Sigmoid colon (tissue), 7 donors: ENCODE data around the gene SOX2. TPM values are rescaled to one million over a fixed set of nuclear protein-coding genes. Genes with fewer than 3 reads are reported as not detected.
A peak's percentile ranks its signal among the peaks of the same experiment; 100 is the strongest.

ENCODE experiments used
- DNase-seq: peaks from one replicate; pipeline ENCODE4 v3.0.0-alpha.2; 2019
- H3K27ac ChIP-seq, 4 donors: fragments of 200-600 bp; sonication (generic); one replicate each; pipeline ENCODE4 v1.5.1; 2016 to 2019; ENCODE audit warnings: mild to moderate bottlenecking in 1 of 4
- H3K27me3 ChIP-seq, 3 donors: fragments of 200-600 bp; sonication (generic); one replicate each; pipeline ENCODE4 v1.5.1; 2019; ENCODE audit warnings: mild to moderate bottlenecking in 1 of 3
- H3K36me3 ChIP-seq, 4 donors: fragments of 200-600 bp; sonication (generic); one replicate each; pipeline ENCODE4 v1.5.1; 2016 to 2019
- H3K4me1 ChIP-seq, 4 donors: fragments of 200-600 bp; sonication (generic); one replicate each; pipeline ENCODE4 v1.5.1; 2017 to 2019
- H3K4me3 ChIP-seq, 4 donors: fragments of 200-600 bp; sonication (generic); one replicate each; pipeline ENCODE4 v1.5.1; 2017 to 2019; ENCODE audit warnings: mild to moderate bottlenecking in 2 of 4, moderate library complexity in 1 of 4
- H3K9me3 ChIP-seq, 4 donors: fragments of 200-600 bp in 3 of 4; sonication (generic) in 3 of 4; one replicate each; pipeline versions ENCODE4 v1.5.1 to v1.6.1; 2013 to 2019
- EP300 ChIP-seq, 4 donors: sonication (generic); formaldehyde crosslinking; IDR thresholded peaks; one replicate each; pipeline ENCODE4 v1.6.1; 2017; ENCODE audit warnings: antibody characterized with exemption in 4 of 4
- POLR2A ChIP-seq, 2 donors: fragments of 450-650 bp; IDR thresholded peaks; one replicate each; pipeline ENCODE4 v1.6.1; 2016; ENCODE audit warnings: antibody characterized with exemption in 2 of 2, mild to moderate bottlenecking in 2 of 2, moderate library complexity in 2 of 2
- POLR2AphosphoS5 ChIP-seq, 4 donors: sonication (generic); formaldehyde crosslinking; IDR thresholded peaks; one replicate each; pipeline ENCODE4 v1.6.1; 2017; ENCODE audit warnings: antibody characterized with exemption in 4 of 4
- WGBS, 2 donors: extraction: QIAGEN DNeasy Blood & Tissue Kit; methylation state at CpG; one replicate each; pipeline ENCODE4 v1.1.7; 2013; 5-methylcytosine and 5-hydroxymethylcytosine counted together
- intact Hi-C: fragments of 100-400 bp; cut with DNase I; formaldehyde crosslinking; loops from one replicate; pipeline ENCODE4 v1.15.1; 2023
- polyA plus RNA-seq, 3 donors: library from polyadenylated mRNA; stranded (reverse); fragments of 200-250 nt; gene quantifications; one replicate each; pipeline ENCODE4 v1.2.3, GENCODE V29; 2013
- total RNA-seq, 4 donors: library from RNA; depleted of rRNA; stranded (reverse); fragments of >200 nt; gene quantifications; one replicate each; pipeline ENCODE4 v1.1.0, GENCODE V29; 2016
- TF ChIP-seq, protein P1 (sequence below), 4 experiments: fragments of 450-650 bp in 3 of 4; fragments of 200-600 bp in 1 of 4; IDR thresholded peaks; one replicate each; pipeline ENCODE4 v1.5.1; 2016 to 2019; ENCODE audit warnings: antibody characterized with exemption in 4 of 4, mild to moderate bottlenecking in 3 of 4, moderate library complexity in 2 of 4
- donor health status: healthy with polysubstance abuse.
- donor health status: Bipolar disorder and iron deficiency.
- donor health status: healthy.

Gene SOX2
- total and polyA plus RNA-seq, 7 donors, result 1.9 to 7.7 (median 6.9) TPM; not detected in 2

DNA sequence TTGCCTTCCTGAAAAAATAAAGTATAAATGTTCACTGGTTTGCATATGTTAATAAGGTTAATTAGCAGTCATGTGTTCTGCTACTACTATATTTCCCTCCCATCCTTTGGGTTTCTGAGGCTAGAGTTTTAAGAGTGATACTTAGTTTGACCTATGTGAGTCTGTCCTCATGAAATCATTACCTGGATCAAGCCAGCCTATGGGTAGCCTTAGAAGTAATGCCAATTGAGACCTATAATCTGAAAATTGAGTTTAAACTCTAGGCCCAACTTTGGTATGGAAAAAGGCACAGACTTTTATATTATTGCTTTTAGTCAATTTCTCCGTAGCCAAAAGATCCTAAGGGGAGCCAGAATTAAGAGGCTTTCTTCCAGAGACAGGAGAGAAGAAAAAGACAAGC is 18.4 kb upstream of the SOX2 start:
- intact Hi-C loops, result no loop called here
- Histone ChIP-seq H3K36me3 (no peaks in the 10 kb centered on the region), H3K4me1 (peaks cover 0 to 19% (median 18%) of the 10 kb centered on the region in 4 donors), H3K9me3 (no peaks in the 10 kb centered on the region), H3K4me3 (no peak overlapping the region), H3K27ac (no peak overlapping the region), H3K27me3 (peaks cover 24 to 36% (median 35%) of the 10 kb centered on the region in 3 donors)
- 91 to 93% methylated on average over 1 of the region's 1 CpG for WGBS, 2 donors
- no peak for DNase-seq
- TF ChIP-seq POLR2AphosphoS5 (IDR thresholded peaks at IDR 0.05) (no peak), EP300 (IDR thresholded peaks at IDR 0.05) (no peak), POLR2A (IDR thresholded peaks at IDR 0.05) (no peak)
- TF ChIP-seq, protein P1, sequence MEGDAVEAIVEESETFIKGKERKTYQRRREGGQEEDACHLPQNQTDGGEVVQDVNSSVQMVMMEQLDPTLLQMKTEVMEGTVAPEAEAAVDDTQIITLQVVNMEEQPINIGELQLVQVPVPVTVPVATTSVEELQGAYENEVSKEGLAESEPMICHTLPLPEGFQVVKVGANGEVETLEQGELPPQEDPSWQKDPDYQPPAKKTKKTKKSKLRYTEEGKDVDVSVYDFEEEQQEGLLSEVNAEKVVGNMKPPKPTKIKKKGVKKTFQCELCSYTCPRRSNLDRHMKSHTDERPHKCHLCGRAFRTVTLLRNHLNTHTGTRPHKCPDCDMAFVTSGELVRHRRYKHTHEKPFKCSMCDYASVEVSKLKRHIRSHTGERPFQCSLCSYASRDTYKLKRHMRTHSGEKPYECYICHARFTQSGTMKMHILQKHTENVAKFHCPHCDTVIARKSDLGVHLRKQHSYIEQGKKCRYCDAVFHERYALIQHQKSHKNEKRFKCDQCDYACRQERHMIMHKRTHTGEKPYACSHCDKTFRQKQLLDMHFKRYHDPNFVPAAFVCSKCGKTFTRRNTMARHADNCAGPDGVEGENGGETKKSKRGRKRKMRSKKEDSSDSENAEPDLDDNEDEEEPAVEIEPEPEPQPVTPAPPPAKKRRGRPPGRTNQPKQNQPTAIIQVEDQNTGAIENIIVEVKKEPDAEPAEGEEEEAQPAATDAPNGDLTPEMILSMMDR (IDR thresholded peaks at IDR 0.05), result no peak

DNA sequence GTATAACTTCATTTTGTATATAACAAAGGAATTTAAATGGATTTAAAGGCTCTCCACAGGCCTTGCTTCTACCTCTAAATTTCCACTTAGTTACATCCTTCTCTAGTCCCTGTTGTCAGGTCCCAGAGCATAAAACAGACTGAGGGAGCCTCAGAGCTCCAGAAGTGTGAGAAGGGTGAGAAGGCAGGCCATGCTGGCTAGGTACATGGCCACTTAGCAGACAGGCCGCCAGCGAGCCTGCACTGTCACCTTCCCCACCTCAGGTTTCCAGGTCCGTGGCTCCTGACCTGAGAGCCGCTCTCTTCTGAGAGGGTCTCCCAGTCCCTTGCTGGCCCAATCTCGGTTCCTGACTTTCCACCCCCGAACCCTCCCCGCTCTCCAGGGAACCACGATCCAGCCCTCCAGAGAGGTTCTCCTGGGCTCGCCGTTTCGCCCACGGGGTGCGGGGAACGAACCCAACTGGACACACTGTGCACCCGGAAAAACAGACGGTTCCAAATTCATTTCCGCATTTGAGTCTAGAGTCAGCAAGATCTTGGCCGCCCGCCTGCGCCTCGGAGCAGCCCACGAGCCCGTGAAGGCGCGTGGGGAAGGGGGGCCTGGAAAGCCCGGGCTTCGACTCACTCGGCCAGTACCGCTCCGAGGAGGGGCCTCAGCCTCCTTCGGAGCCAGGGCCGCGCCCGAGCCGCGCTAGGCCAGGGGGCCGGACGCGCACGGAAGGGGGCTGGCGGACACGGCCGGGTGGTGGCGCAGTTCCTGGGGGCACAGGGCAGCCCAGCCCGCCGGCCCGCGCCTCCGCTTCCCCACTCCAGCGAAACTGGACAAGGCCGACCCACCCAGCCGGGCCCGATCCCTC is 16.7 kb upstream of the SOX2 start:
- intact Hi-C loops, result no loop called here
- WGBS, 2 donors, result 7 to 9% methylated on average over 53 of the region's 53 CpGs
- peak; percentile 78 for DNase-seq
- peaks cover 0 to 19% (median 18%) of the 10 kb centered on the region in 4 donors for H3K4me1 ChIP-seq
- no peaks in the 10 kb centered on the region for H3K9me3 ChIP-seq
- H3K27ac ChIP-seq, result peak overlapping the region in 2 of 4 donors; percentile 29 to 34
- TF ChIP-seq EP300 (IDR thresholded peaks at IDR 0.05), result no peak
- no peak for TF ChIP-seq POLR2AphosphoS5 (IDR thresholded peaks at IDR 0.05)
- TF ChIP-seq, protein P1 (IDR thresholded peaks at IDR 0.05), result no peak
- TF ChIP-seq POLR2A (IDR thresholded peaks at IDR 0.05), result no peak
- H3K27me3 ChIP-seq, result peaks cover 37 to 54% (median 52%) of the 10 kb centered on the region in 3 donors
- no peaks in the 10 kb centered on the region for H3K36me3 ChIP-seq
- H3K4me3 ChIP-seq, result peak overlapping the region; percentile 10 to 48 (median 39)

DNA sequence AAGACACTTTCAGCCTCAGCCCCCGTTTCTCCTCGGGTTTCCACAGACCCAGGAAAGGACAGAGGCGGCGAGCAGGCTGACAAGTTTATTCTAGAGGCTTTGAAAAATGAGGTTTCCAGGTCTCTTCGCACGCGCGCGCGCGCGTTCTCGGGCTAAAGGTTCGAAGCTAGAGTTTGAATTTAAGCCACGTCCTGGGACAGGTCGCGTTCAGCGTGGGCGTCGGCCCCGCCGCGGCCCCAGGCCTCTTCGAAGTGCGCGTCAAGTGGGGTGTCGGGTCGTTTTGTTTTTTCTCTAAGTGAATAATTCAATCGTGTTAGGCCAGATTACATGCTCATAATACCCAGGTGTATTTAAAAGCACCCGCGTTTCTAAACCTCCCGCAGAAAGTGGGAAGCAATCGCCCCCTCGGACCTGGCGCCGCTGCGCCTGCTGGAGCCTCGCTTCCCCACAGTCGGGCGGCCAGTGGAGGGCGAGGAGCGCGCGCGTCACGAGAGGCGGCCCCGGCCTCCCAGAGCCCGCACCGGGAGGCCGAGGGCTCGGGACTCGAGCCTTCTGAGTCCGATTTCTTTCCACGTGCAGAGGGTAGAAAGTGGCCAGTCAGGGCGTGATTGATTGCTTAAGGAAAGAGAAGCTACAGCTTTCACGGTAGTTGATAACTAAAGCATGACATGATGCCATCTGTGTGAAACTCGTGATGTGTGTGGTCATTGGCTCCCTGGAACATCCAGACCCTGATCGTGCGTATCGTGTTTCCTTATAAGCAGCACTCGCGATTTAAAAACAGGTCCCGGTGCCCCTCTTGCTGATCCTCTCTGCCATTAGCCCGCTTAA is 15.8 kb upstream of the SOX2 start:
- peak overlapping the region in 2 of 4 donors; percentile 29 to 34 for H3K27ac ChIP-seq
- 2 to 3% methylated on average over 65 of the region's 65 CpGs for WGBS, 2 donors
- TF ChIP-seq POLR2AphosphoS5 (IDR thresholded peaks at IDR 0.05), result no peak
- no peak for TF ChIP-seq EP300 (IDR thresholded peaks at IDR 0.05)
- TF ChIP-seq, protein P1 (IDR thresholded peaks at IDR 0.05), result no peak
- no peak for TF ChIP-seq POLR2A (IDR thresholded peaks at IDR 0.05)
- no peak for DNase-seq
- H3K27me3 ChIP-seq, result peaks cover 43 to 62% (median 61%) of the 10 kb centered on the region in 3 donors
- intact Hi-C loops, result no loop called here
- H3K4me3 ChIP-seq, result peak overlapping the region; percentile 10 to 48 (median 39)
- H3K4me1 ChIP-seq, result peaks cover 0 to 26% (median 23%) of the 10 kb centered on the region in 4 donors
- H3K36me3 ChIP-seq, result no peaks in the 10 kb centered on the region
- H3K9me3 ChIP-seq, result no peaks in the 10 kb centered on the region

DNA sequence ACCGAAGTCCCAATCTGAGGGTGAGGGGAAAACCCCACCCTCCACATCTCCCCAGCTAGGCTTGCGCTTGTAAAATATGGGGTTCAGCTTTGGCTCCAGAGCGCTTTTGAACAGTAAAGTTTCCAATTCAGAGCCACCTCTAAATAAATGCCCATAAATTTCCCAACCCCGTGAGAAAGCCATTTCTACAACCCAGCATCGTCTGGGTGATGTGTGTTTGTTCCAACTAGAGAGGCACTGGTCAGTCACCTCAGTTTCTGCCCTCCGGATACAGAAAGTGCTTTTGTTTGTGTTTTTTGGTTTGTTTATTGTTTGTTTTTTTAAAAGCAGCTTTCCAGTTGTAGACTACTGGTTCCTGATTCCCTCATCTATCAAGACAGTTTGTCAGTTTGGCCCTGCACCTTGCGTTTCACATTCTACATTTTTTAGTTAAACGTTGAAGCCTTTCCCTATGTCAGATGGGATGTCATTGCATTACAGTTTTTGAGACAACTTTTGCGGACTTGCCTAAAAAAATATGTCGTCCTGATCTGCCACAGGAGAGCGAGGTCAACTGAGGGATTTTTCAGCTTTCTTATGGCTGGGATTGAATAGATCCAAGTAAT is 15.0 kb upstream of the SOX2 start:
- 21 to 22% methylated on average over 11 of the region's 11 CpGs for WGBS, 2 donors

More for the DNA sequence above, 15.0 kb upstream of the SOX2 start:
- H3K36me3 ChIP-seq, result no peaks in the 10 kb centered on the region
- DNase-seq, result no peak
- peaks cover 0 to 27% (median 24%) of the 10 kb centered on the region in 4 donors for H3K4me1 ChIP-seq
- no peak overlapping the region for H3K27ac ChIP-seq
- intact Hi-C loops, result no loop called here
- TF ChIP-seq, protein P1 (IDR thresholded peaks at IDR 0.05), result no peak
- TF ChIP-seq EP300 (IDR thresholded peaks at IDR 0.05) (no peak), POLR2A (IDR thresholded peaks at IDR 0.05) (no peak), POLR2AphosphoS5 (IDR thresholded peaks at IDR 0.05) (no peak)
- H3K4me3 ChIP-seq, result no peak overlapping the region
- H3K9me3 ChIP-seq, result no peaks in the 10 kb centered on the region
- peaks cover 50 to 71% (median 69%) of the 10 kb centered on the region in 3 donors for H3K27me3 ChIP-seq
